SJSA1 (cell line): ENCODE measurements around the gene ROBO1. TPM values are rescaled to one million over a fixed set of nuclear protein-coding genes. Genes with fewer than 3 reads are reported as not detected.

Experiments used
- DNase-seq, 2 experiments: peaks; one replicate each; pipeline ENCODE4 v3.0.0-alpha.2; 2015 to 2020; ENCODE audit warnings: low spot score in 2 of 2, low read depth in 1 of 2
- H3K27ac ChIP-seq: fragments of 250-450 bp; sonication (Bioruptor Pico); 2 replicates; pipeline ENCODE4 v1.5.1; 2020; ENCODE audit warnings: mild to moderate bottlenecking, moderate library complexity
- H3K27me3 ChIP-seq: fragments of 250-450 bp; sonication (Bioruptor Pico); replicated peaks from 2 replicates; pipeline ENCODE4 v1.5.1; 2020; ENCODE audit warnings: mild to moderate bottlenecking, moderate library complexity
- H3K36me3 ChIP-seq: fragments of 250-450 bp; sonication (Bioruptor Pico); 2 replicates; pipeline ENCODE4 v1.5.1; 2020; ENCODE audit warnings: mild to moderate bottlenecking
- H3K4me1 ChIP-seq: fragments of 250-450 bp; sonication (Bioruptor Pico); replicated peaks from 2 replicates; pipeline ENCODE4 v1.6.1; 2021; ENCODE audit warnings: mild to moderate bottlenecking
- H3K4me3 ChIP-seq: fragments of 250-450 bp; sonication (Bioruptor Pico); 2 replicates; pipeline ENCODE4 v1.5.1; 2020; ENCODE audit warnings: mild to moderate bottlenecking
- H3K9me3 ChIP-seq: fragments of 250-450 bp; sonication (Bioruptor Pico); replicated peaks from 2 replicates; pipeline ENCODE4 v1.5.1; 2020; ENCODE audit warnings: mild to moderate bottlenecking
- total RNA-seq: library from RNA; depleted of rRNA; stranded (reverse); fragments of >200 nt; shearing (Covaris generic); gene quantifications from 2 replicates; pipeline ENCODE4 v1.2.3, GENCODE V29; 2014

ROBO1 gene
- total RNA-seq, 1 experiment from 2014 or later, result 38.9 TPM

DNA sequence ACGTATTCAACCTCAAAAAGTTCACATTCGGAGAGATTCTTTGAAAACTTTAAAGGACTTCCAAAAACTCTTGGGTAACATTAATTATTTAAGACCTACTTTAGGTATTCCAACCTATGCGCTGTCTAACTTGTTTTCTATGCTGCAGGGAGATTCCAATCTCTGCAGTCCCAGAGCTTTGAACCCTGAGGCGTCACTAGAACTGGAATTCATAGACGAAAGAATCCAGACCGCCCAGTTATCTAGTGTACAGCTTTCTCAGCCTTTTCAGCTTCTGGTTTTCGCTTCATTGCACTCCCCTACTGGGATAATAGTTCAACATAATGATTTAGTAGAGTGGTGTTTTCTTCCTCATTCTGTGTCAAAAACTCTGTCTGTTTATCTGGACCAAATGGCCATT lies 711.3 kb downstream of the ROBO1 start:
- H3K4me1 ChIP-seq, result no peaks in the 10 kb centered on the region
- no peaks in the 10 kb centered on the region for H3K9me3 ChIP-seq
- no peak for DNase-seq
- H3K27ac ChIP-seq, result no peak overlapping the region
- H3K36me3 ChIP-seq, result no peaks in the 10 kb centered on the region
- H3K27me3 ChIP-seq, result no peaks in the 10 kb centered on the region
- no peak overlapping the region for H3K4me3 ChIP-seq

DNA sequence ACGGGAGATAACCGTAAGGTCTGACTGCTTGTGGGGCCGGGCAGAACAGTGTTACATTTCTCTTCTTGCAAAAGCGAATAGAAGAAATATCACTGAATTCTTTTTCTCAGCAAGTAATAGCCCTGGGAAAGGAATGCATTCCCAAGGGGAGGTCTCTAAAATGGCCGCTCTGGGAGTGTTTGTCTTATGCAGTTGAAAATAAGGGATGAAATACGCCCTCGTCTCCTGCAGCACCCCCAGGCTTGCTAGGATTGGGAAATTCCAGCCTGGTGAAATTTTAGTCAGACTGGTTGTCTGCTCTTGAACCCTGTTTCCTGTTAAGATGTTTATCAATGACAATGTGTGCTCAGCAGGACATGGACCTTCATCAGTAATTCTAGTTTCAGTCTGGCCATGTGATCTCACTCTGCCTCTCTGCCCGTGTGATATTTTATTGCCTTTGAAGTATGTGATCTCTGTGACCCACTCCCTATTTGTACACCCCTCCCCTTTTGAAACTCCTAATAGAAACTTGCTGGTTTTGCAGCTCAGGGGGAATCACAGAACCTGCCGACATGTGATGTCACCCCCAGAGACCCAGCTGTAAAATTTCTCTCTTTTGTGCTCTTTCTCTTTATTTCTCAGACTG lies 715.6 kb downstream of the ROBO1 start:
- H3K9me3 ChIP-seq, result no peaks in the 10 kb centered on the region
- H3K36me3 ChIP-seq, result no peaks in the 10 kb centered on the region
- no peak for DNase-seq
- no peaks in the 10 kb centered on the region for H3K4me1 ChIP-seq
- H3K27me3 ChIP-seq, result no peaks in the 10 kb centered on the region
- H3K27ac ChIP-seq, result no peak overlapping the region
- H3K4me3 ChIP-seq, result no peak overlapping the region

DNA sequence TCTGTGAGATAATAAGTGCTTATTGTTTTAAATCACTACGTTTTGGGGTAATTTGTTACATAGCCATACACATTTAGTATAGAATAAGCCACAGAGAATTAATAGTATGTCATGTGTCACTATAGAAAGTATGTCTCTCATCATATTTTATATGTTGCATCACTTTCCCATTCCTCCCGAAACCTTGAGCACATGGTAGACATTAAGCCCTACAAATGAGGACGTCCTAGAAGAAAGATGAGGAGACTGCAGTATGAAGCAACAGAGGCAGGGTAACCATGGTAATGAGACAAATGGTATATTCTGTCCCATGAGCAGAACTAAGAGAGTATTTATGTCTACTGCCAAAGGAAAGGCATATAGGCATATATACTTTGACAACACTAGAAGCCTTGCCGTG lies 720.2 kb downstream of the ROBO1 start:
- Histone ChIP-seq H3K4me3 (no peak overlapping the region), H3K4me1 (no peaks in the 10 kb centered on the region)

DNA sequence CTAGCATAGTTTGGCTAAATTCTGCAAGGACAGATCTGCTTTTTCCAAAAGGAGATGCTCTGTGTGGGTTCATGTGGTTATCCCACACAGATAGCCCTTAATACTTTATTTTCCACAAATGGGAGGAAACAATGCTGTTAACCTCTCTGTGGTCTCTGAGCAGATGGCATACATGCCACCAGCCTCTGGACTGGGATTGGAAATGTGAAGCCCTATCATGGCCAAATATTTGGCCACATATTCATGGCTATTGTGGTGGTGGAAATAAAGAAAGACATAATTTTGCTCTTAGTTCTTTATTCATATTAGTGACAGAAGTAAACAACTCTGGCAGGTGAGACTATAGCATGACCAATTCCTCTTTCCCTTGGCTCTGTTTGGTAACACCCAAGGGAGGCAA lies 726.2 kb downstream of the ROBO1 start:
- H3K27ac ChIP-seq, result no peak overlapping the region
- H3K36me3 ChIP-seq, result no peaks in the 10 kb centered on the region
- H3K4me3 ChIP-seq, result no peak overlapping the region
- no peaks in the 10 kb centered on the region for H3K9me3 ChIP-seq
- no peaks in the 10 kb centered on the region for H3K4me1 ChIP-seq
- no peak for DNase-seq
- H3K27me3 ChIP-seq, result no peaks in the 10 kb centered on the region

More for the DNA sequence above, 720.2 kb downstream of the ROBO1 start:
- Histone ChIP-seq H3K27me3 (no peaks in the 10 kb centered on the region), H3K36me3 (no peaks in the 10 kb centered on the region), H3K27ac (no peak overlapping the region), H3K9me3 (no peaks in the 10 kb centered on the region)
- no peak for DNase-seq

DNA sequence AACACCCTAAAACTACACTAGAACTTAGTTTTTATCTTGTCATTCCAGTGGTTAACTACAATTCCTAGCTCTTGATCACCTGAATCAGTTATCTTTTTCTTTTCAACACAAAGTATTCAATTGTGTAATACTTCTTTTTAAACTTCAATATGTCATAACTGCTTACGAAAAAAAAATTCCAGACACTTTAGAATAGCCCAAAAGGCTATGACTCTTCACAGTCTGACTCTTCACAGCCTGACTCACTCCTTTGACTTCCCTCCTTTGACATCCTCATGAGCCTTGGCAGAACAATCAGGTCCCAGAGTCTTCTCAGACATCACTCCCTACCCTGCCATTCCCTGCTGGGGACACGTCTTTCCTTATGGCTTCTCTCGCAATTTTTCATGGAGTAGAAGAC lies 727.1 kb downstream of the ROBO1 start:
- peak in 1 of 2 experiments; percentile 9 for DNase-seq
- Histone ChIP-seq H3K27me3 (no peaks in the 10 kb centered on the region), H3K9me3 (no peaks in the 10 kb centered on the region), H3K4me1 (no peaks in the 10 kb centered on the region), H3K27ac (no peak overlapping the region), H3K36me3 (no peaks in the 10 kb centered on the region), H3K4me3 (no peak overlapping the region)

DNA sequence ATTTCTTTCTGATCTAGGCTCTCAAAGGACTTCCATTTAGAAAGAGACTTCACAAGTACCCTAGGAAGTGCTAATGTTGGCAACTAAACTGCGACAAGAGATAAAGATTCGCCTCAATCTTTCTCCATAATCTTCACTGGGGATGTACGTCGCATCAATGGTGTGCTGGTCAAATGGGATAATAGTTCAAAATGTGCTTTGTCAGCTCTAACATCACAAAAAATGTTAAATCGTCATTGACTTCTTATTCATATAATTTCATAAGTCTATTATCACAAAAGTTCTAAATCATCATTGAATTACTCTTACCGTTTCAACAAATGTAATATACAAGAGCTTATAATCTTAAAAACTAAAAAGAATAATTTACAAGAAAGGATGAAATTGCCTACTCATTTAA lies 727.7 kb downstream of the ROBO1 start:
- Histone ChIP-seq H3K9me3 (no peaks in the 10 kb centered on the region), H3K4me1 (no peaks in the 10 kb centered on the region), H3K27ac (no peak overlapping the region), H3K4me3 (no peak overlapping the region), H3K36me3 (no peaks in the 10 kb centered on the region), H3K27me3 (no peaks in the 10 kb centered on the region)
- no peak for DNase-seq

DNA sequence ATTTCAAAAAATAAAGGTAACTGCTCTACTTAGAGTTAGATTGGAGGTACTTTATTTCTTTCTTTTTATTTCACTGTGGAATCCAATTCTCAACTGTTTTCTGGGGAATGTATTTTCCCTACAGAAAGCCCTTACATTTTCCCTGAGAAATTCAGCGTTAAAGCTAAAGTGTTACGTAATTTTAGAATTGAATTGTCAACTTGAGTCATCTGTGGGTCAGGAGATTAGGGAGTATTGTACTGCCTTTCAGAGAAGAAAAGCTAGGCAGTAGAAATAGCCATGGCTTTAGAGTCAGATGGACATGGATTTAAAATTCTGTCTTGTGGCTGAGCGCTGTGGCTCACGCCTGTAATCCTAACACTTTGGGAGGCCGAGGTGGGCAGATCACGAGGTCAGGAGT lies 728.6 kb downstream of the ROBO1 start:
- Histone ChIP-seq H3K4me3 (no peak overlapping the region), H3K4me1 (no peaks in the 10 kb centered on the region), H3K27me3 (no peaks in the 10 kb centered on the region), H3K36me3 (no peaks in the 10 kb centered on the region), H3K9me3 (no peaks in the 10 kb centered on the region), H3K27ac (no peak overlapping the region)
- no peak for DNase-seq

DNA sequence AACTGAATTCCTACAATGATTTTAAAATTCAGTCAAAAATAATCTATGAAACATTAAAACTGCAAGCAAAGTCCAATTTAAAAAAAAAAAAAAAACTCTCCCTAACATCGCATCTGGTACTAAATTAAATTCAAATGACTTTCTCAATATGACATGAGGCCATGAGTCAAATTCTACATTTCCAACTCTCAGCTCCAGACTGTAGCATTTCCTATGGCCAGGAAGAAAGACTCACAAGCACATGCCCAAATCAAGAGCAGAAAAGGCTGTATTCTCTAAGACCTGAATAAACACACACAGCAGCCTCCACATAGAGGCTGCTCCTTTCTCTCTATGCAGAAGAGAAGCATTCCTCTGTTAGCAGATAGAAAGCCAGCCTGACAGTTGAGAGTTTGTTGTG lies 729.2 kb downstream of the ROBO1 start:
- DNase-seq, result no peak
- no peaks in the 10 kb centered on the region for H3K4me1 ChIP-seq
- H3K9me3 ChIP-seq, result no peaks in the 10 kb centered on the region
- H3K4me3 ChIP-seq, result no peak overlapping the region
- no peaks in the 10 kb centered on the region for H3K36me3 ChIP-seq
- no peaks in the 10 kb centered on the region for H3K27me3 ChIP-seq
- no peak overlapping the region for H3K27ac ChIP-seq

DNA sequence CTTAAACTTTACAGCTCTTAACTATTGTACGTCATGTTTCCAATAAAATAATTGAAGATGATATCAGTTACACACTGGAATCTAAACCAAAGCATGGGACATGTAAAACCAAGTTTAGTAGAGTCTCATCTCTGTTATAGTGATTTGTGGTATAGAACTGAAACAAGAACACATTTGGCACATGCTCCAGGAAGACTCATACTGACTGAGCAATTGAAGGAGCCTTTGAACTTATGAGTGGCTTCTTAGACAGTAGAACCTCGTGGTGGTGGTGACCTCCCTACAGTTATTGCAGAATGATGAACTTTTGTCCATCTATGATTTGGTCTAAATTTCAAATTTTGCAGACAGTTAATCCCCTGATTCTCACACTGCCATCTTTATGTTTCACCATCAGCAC lies 729.7 kb downstream of the ROBO1 start:
- DNase-seq, result no peak

DNA sequence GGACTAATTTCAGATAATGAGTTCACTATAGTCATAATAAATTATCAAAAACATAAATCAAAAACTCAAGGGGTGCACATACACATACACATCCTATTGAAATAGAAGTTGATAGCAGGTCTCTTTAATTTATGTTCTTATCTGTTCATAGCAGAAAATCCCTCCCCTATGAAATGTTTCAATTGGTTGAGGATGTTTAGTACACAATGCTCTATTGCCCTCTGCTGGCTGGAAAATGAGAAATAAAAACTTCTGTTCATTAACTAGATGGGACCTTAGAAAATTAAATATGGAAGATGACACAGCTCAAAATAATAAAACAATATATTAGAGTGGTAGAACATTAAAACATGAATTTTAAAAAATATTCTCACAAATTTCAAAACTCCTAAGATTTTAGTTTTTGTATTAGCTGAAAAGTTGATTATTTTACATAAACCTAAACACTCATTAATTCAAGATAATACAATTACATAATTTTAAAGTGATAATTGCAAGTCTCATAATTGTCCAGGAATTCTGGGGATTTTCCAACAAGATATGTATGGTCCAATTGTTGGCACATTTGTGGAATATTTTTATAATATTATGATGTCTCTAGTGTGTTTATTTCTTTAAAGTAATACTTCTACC lies 735.0 kb downstream of the ROBO1 start:
- Histone ChIP-seq H3K4me3 (no peak overlapping the region), H3K27me3 (no peaks in the 10 kb centered on the region), H3K9me3 (no peaks in the 10 kb centered on the region), H3K4me1 (0 out of 2 replicates have a peak, but pooled peaks cover 3% of the 10 kb centered on the region), H3K27ac (no peak overlapping the region), H3K36me3 (no peaks in the 10 kb centered on the region)
- peak in 1 of 2 experiments; percentile 38 for DNase-seq

More for the DNA sequence above, 729.7 kb downstream of the ROBO1 start:
- H3K27me3 ChIP-seq, result no peaks in the 10 kb centered on the region
- H3K4me1 ChIP-seq, result 0 out of 2 replicates have a peak, but pooled peaks cover 3% of the 10 kb centered on the region
- no peaks in the 10 kb centered on the region for H3K36me3 ChIP-seq
- H3K27ac ChIP-seq, result no peak overlapping the region
- H3K9me3 ChIP-seq, result no peaks in the 10 kb centered on the region
- no peak overlapping the region for H3K4me3 ChIP-seq

DNA sequence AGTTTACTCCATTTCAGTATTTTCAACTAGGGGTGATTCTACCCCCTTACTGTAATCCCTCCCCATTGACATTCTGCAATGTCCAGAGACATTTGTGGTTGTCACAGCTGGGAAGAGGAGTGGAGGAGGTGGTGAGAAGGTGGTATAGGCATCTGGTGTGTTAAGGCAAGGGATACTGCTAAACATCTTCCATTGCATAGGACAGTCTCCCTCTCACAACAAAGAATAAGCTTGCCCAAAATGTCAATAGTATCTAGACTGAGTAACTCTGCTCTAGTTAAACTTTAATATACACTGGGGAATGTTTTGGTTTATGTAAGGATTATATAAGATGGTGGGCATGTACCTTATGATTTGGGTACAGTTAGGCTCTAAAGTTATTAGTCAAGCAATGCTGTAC lies 737.6 kb downstream of the ROBO1 start:
- Histone ChIP-seq H3K9me3 (no peaks in the 10 kb centered on the region), H3K4me3 (no peak overlapping the region)

DNA sequence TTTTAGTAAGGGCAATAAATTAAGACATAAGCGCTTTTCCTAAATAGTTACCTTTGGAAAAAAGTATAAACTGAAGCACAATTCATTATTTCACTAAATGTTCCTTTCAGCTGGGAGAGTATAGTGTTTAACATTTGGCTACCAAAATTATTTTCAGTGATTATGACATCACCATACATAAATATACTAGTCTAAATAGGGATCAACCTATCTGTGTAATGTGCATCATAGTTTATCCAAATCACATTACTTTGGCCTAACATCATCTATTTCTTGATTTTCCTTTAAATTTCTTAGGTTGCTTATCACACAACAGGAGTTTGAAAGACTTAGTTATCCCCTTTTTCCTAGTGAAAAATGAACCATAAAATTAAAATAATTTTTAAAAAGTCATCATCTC lies 738.9 kb downstream of the ROBO1 start:
- no peak for DNase-seq

More for the DNA sequence above, 737.6 kb downstream of the ROBO1 start:
- Histone ChIP-seq H3K4me1 (0 out of 2 replicates have a peak, but pooled peaks cover 3% of the 10 kb centered on the region), H3K27me3 (no peaks in the 10 kb centered on the region), H3K27ac (no peak overlapping the region), H3K36me3 (no peaks in the 10 kb centered on the region)
- no peak for DNase-seq

DNA sequence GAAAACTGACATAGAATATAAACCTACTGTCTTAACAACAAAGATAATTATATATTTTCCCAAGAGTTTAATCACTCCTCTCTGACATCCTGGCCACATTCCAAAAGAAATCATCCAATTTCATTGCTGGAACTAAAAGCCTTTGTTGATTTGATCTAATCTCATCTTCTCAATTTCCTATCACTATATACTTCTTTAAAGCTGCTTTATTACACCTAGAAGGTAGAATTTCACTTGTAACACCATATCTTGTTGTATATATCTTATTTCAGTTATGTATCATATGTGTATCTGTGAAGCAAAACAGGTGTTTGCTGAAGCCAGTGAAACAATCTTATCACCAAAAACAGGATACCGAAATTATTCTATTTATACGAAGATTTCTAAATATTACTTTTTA lies 740.2 kb downstream of the ROBO1 start:
- no peaks in the 10 kb centered on the region for H3K27me3 ChIP-seq
- H3K4me1 ChIP-seq, result no peaks in the 10 kb centered on the region
- H3K27ac ChIP-seq, result no peak overlapping the region
- no peaks in the 10 kb centered on the region for H3K36me3 ChIP-seq
- DNase-seq, result no peak
- H3K9me3 ChIP-seq, result no peaks in the 10 kb centered on the region
- no peak overlapping the region for H3K4me3 ChIP-seq

More for the DNA sequence above, 738.9 kb downstream of the ROBO1 start:
- 0 out of 2 replicates have a peak, but pooled peaks cover 3% of the 10 kb centered on the region for H3K4me1 ChIP-seq
- H3K27me3 ChIP-seq, result no peaks in the 10 kb centered on the region
- no peaks in the 10 kb centered on the region for H3K36me3 ChIP-seq
- no peak overlapping the region for H3K4me3 ChIP-seq
- no peaks in the 10 kb centered on the region for H3K9me3 ChIP-seq
- H3K27ac ChIP-seq, result no peak overlapping the region

DNA sequence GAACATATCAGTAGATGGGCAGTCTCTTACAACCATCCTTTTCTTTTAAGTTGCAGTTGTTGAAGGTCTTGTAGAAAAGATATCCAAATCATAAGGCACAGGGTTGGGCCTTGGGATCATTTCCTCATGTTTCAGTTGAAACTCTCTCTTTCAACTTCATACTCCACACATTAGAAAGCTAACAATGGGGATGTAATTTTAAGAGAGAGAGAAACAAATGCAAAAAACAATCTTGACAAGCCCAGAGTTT lies 747.9 kb downstream of the ROBO1 start:
- Histone ChIP-seq H3K36me3 (no peaks in the 10 kb centered on the region; the same call in 1 of the 2 replicates), H3K27ac (no peak overlapping the region), H3K4me3 (peak overlapping the region; percentile 81)

More for the DNA sequence above, 747.9 kb downstream of the ROBO1 start:
- DNase-seq, result no peak
- H3K9me3 ChIP-seq, result no peaks in the 10 kb centered on the region
- H3K4me1 ChIP-seq, result peaks cover 17% of the 10 kb centered on the region
- H3K27me3 ChIP-seq, result no peaks in the 10 kb centered on the region
